Fibroblast of lung (primary cell): ENCODE results near the gene TMEM117.

Source experiments
- EZH2 ChIP-seq: IDR thresholded peaks from 2 replicates; pipeline ENCODE4 v1.5.1; 2012; ENCODE audit warnings: low read length, control low read depth, mild to moderate bottlenecking; ENCODE audit errors: missing control alignments
- TF ChIP-seq, protein P1 (sequence below), 2 donors: IDR thresholded peaks in 1 of 2; conservative IDR thresholded peaks in 1 of 2; 1 replicate in 1 of 2; 2 replicates in 1 of 2; pipeline ENCODE4 v1.5.1; 2011 to 2012; ENCODE audit warnings: low read length in 2 of 2, control low read depth in 1 of 2, inconsistent platforms in 1 of 2, low read depth in 1 of 2, mild to moderate bottlenecking in 1 of 2

DNA sequence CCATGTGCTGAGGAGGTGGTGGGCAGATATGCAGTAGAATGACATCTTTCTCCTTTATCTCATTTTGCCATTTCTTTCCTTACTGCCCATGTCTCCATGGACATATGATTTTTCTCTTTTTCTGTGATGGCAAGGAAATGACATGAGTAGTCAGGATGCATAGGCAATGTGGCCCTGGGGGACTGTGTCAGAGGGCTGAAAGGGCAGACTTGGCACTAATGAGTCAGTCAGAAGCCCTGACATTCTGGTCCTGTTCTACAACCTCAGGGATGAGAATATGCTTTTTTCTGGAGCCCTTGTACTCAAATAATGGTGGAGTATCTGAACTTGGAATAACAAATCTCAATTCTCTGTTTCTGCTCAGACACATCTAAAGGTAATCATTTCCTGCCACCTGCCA, 167.8 kb downstream of the TMEM117 start:
- TF ChIP-seq, protein P1, sequence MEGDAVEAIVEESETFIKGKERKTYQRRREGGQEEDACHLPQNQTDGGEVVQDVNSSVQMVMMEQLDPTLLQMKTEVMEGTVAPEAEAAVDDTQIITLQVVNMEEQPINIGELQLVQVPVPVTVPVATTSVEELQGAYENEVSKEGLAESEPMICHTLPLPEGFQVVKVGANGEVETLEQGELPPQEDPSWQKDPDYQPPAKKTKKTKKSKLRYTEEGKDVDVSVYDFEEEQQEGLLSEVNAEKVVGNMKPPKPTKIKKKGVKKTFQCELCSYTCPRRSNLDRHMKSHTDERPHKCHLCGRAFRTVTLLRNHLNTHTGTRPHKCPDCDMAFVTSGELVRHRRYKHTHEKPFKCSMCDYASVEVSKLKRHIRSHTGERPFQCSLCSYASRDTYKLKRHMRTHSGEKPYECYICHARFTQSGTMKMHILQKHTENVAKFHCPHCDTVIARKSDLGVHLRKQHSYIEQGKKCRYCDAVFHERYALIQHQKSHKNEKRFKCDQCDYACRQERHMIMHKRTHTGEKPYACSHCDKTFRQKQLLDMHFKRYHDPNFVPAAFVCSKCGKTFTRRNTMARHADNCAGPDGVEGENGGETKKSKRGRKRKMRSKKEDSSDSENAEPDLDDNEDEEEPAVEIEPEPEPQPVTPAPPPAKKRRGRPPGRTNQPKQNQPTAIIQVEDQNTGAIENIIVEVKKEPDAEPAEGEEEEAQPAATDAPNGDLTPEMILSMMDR (conservative IDR thresholded peaks at IDR 0.05 in 1 of 2, IDR thresholded peaks at IDR 0.05 in 1 of 2; ENCODE audit: low read depth in 1 of 2, low read length in 2 of 2), result no peak
- TF ChIP-seq EZH2, result no peak
